Measurements from ENCODE around the gene MCM10.

DNA sequence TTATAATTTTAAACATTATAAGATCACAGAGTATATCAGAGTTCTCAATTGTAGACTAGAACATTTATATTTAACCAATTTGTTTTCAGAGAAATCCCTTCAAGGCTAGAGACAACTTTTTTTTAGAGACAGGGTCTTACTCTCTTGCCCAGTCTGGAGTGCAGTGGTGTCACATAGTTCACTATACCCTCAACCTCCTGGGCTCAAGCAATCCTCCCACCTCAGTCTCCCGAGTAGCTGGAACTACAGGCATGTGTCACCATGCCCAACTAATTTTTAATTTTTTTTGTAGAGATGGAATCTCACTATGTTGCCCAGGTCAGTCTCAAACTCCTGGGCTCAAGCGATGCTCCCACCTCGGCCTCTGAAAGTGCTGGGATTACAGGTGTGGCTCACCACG is 57.5 kb downstream of the MCM10 start:
- TF ChIP-seq, protein P1, sequence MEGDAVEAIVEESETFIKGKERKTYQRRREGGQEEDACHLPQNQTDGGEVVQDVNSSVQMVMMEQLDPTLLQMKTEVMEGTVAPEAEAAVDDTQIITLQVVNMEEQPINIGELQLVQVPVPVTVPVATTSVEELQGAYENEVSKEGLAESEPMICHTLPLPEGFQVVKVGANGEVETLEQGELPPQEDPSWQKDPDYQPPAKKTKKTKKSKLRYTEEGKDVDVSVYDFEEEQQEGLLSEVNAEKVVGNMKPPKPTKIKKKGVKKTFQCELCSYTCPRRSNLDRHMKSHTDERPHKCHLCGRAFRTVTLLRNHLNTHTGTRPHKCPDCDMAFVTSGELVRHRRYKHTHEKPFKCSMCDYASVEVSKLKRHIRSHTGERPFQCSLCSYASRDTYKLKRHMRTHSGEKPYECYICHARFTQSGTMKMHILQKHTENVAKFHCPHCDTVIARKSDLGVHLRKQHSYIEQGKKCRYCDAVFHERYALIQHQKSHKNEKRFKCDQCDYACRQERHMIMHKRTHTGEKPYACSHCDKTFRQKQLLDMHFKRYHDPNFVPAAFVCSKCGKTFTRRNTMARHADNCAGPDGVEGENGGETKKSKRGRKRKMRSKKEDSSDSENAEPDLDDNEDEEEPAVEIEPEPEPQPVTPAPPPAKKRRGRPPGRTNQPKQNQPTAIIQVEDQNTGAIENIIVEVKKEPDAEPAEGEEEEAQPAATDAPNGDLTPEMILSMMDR (IDR thresholded peaks at IDR 0.05) = no peak
- no peak for TF ChIP-seq POLR2A (IDR thresholded peaks at IDR 0.05)
